Right kidney (tissue), 1 donor: ENCODE measurements around the gene NECAB3.

Experiments used
- DNase-seq: peaks from one replicate; pipeline ENCODE4 v3.0.0-alpha.2; 2016

The NECAB3 gene

DNA sequence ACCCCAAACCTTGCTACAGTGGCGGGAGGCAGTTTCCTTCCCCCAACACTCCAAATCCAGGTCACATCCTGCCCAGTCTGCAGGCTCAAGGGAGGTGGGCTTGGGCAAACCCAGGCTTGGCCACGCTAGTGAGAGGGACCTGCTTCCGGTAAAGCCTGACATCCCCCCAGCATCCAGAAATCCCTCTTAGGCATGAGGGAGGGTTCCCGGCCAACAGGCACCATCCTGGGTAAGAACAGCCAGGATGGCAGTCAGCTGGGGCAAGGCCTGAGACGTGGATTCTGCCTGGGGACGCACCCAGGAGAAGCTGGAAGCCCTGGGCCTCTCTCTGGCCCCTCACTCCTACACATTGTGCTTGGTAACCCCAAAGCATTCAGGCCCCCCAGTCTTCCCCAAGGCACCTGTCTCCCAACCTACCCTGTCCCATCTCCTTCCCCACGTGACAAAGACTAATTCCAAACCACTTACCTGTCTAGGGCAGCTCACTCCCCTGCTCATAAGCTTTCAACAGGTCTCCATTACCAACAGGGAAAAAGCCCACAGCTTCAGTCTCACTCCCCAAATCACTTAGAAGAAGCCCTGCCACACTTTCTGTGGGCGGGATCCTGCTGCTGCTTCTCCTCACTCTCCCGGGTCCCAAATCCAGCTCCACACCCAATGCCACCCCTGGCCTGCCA is 10.0 kb downstream of the NECAB3 start:
- DNase-seq, result no peak

DNA sequence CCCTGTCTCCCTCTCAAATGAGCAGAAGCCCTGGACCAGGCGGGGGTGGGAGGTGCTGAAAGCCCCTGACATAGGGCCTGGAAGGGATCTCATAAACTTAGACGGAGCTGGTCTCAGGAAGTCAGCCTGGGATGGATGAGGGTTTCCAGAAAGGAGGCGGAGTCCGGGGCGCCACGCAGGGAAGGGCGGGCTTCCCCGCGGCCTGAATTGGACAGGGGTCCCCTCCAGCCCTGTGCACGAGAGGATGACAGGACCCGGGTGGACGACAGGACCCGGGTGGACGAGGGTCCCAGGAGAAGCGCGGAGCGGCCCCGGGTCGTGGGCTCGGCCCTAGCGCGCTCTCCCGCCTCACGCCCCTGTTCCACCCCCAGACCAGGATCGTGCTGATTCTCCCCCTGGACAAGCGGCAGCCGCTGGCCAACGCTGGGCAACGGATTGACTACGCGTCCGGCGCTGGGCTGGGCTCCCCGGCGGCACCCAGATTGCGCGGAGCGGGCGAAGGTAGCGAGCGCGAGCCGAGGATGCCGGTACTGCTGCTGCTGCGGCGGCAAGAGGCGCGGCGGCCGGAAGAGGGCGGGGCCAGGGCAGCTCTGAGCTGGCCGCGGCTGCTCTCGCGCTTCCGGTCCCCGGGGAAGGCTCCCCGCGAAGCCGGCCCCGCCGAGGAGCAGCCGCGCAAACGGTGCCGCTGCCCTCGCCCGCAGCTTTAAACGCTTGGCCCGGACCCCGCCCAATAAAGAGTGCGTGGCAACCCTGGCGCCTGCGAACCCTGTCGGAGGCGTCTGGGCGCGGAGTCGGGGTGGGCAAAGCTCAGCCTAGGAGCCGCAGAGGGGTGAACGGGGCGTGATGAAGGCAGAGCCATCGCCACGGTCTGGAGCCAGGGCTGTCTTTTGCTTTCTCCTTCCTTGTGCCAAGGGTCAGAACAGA is 10.8 kb downstream of the NECAB3 start:
- DNase-seq, result peak; percentile 87

DNA sequence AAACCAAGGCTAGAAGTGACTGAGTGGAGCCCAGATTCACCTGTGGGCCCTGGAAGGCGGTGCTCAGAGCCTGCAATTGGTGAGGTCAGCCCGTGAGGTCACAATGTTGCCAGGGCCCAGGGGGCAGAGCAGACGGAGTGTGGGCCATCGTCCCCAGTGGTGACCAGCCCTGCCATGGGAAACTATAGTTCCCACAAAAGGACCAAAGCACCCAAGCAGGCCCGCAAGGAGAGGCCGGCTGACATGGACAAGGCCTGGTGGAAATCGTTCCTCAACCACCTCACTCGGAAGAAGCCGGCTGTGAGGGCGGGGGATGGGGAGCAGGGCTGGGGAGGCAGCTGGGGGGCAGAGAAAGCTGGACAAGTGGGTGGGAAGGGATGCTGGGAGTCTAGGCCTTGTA is 12.1 kb downstream of the NECAB3 start, which contains the start of gene C20orf144:
C20orf144 (plus strand) TSS at position 156 of the 400 bp plus-strand sequence; CDS start at position 175, 19 bp downstream.
- DNase-seq, result no peak

DNA sequence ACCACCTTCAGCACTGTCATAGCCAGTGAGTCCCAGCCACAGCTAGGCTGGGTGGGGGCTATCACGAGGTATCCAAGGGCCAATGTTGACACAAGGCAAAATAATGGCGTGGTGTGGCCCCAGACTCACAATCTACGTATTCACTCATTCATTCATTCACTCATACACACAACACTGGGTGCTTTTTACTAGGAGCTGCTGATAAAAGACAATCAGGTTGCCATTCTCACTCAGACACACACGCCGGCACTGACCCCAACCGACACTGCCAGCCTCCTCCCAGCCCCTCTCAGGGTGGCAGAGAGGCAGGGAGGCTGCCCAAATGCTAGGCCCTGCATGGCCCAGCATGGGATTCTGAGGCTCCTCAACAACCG is 13.6 kb downstream of the NECAB3 start:
- no peak for DNase-seq

DNA sequence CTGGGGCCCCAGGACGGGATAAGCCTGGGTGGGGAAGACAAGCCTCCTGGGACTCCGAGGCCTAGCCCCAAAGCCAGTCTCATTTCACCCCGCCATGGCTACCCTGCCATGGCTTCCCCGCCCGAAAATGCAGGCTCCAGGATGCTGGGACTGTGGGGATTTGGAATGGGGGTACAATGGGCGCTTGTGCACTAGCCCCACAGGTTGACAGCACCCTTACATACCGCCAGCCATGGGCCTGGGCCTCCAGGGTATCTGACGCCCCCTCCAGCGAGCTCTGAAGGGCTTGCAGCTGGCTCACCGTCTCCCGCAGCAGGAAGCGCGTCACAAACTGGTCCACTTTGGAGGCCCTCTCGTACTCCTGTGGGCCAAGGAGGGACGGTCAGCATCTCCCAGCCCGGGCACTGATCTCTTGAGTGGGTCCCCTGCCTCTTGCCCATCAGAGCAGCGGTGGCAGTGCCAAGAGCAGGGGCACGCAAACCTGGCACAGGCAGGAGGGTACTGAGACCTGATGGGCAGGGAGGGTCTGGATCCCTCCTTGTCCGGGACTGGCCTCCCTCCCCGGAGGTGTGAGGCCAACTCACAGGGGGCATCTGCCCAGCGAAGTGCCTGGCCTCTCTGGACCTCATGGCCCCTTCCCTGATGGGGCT is 14.1 kb downstream of the NECAB3 start:
- DNase-seq, result no peak

DNA sequence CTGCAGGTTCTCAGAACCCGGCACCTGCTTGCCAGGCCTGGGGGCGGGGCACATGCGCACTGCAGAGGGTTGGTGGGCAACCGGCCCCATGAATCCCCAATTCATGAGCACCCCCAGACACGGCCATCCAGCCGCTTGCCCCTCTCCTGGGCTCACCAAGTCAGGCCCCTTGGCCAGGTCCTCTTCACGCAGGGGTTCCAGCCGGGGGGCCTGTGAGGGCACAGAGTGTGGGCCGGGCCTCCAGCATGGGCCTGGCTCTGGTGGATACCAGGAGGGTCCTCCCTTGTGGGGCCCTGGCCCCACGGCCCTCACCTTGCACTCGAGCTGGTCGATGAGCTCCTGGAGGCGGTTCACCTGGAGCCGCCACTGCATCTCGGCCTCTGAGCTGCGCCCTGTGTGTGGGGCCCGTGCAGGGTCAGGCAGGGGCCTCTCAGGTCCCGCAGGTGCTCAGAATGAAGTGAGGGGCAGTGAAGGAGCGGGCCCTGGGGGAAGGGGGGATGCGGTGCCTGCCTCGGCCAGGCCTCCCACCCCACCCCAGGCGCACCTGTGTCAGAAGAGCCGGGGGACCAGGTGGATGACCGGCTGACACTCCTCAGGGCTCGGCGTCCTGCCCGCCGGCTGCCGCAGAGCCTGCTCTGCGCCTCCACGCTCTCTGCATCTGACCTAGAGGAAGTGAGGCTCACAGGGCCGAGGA is 14.7 kb downstream of the NECAB3 start:
- DNase-seq, result no peak

DNA sequence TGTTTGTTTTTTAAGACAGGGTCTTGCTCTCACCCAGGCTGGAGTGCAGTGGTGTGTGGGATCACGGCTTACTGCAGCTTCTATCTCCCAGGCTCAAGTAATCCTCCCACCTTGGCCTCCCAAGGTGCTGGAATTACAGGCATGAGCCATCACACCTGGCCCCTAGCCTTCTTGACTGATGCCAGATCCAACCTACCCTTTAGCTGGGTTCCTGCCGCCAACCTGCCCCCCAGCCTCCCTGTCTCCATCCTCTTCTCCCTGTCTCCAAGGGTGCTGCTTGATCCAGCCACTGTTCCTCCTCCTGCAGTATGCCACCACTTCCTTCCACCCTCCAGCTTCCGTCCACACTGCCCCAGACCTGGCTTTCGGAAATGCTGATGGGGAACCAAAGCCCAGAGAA is 15.3 kb downstream of the NECAB3 start:
- no peak for DNase-seq

DNA sequence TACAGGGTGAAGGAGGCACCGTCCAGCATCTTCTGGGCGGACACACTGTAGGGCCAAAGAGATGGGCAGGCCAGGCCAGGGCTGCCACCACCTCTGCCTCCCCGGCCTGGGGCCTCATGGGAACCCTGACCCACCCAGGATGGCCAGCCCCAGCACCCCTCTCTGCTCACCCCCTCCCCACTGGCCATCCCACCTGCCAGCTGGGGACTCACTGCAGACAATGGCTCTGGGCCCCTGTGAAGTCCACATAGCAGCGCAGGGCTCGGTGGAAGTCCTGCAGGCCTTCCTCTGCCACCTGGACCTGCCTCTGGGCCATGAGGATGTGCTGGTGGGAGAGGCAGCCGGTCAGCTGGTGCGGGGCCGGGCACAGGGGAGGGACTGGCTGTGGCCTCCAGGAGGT is 15.7 kb downstream of the NECAB3 start:
- no peak for DNase-seq

DNA sequence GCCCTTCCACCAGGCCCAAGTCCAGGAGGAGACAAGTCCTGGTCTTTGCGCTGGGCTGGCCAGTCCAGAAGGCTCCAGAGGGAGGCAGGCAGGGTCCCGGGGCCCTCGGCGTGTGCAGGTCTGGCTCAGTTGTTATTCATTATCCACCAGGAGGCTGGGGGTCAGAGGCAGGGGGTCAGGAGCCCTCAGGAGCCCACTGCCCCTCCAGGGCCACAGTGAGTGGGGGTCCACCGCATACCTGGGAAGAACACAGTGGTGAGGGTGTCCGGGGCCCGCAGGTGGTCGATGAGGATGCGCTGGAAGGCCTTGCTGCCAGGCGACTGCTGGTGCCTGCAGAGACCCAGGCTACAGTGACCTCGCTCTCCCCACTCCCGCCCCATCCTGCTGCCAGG is 16.5 kb downstream of the NECAB3 start:
- no peak for DNase-seq

DNA sequence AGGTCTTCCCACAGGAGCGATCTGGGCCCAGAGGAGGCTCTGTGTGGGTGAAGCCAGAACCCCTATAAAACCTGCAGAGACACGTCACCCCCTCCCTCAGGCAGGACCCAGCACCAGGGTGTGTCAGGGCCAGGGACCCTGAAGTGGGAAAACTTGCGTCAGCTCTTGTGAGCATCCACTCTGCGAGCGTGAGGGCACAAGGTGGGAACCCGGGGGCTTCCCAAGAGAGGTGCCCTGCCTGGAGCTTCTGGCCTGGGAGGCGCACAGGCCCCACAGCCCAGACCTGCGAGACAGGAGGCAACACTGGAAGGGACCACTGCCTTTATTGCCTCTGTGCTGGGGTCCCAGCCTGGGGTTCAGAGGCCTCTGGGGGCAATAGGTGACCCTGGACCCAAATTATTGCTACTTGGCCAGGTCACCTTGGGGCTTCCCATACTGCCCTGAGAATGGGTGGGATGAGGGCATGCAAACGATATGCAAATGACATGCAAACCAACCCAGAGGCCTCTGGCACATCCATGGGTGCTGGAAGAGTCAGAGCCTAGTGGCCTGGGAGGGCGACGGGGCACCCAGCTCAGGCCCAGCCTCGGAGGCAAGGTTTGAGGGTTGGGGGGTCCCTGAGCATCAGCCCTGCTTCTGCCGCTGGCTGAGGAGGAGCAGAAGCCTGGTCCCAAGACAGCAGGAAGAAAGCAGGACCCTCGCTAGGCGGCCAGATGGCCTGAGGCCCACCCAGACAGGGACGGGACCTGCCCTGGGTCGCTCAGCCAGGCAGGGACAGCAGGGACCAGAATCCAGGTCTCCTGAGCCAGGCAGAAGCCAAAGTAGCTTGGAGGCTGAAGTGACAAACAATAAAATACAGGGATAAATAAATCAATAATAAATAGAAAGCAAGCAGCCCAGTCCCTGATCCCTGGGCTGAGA is 17.2 kb downstream of the NECAB3 start:
- no peak for DNase-seq

DNA sequence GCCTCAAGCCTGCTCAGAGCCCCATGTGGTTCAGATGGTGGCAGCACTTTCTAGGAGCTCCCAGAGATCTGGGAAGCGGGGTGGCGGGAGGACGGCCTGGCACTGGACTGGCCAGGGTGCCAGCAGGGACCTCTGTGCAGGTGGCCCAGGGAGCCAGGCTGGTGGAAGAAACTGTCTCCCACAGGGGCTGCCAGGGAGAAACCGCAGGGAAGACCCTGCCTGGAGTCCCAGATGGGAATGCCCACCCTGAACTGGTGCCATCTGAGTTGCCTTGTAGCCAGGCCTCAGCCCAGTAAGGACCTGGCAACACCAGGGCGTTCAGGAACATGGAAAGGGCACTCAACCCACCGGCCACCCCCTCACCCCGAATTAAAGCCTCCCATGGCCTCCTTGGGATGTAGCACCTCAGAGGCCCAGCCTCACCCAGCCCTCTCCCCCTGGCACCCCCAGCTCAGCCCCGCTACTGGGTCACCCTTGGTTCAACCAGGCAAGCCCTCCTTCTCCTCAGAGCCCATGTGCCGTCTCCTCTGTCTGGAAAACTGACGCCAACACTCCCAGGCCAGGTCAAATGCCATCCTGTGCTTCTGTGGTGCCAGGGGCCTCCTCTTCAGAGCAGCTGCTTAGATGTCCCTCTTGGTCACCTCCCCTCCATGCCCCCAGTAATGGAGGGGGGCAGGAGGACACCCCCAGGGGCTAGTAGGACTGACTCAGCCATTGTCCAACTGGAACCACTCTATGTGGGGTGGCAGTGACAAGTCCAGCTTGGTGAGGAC is 18.0 kb downstream of the NECAB3 start:
- DNase-seq, result no peak

DNA sequence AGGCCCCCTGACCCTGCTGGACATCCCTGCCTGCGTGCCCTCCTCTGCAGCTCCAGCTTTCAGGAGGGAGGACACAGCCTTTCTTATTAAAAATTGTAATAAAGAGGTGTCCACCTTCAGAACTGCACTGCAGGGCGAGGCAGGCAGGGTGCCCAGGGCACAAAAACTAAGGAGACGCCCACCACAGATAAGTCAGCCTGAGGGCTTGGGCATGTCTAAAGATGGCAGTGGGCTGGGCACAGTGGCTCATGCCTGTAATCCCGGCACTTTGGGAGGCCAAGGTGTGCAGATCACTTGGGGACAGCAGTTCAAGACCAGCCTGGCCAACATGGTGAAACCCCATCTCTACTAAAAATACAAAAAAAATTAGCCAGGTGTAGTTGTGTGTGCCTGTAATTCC is 19.1 kb downstream of the NECAB3 start:
- no peak for DNase-seq

DNA sequence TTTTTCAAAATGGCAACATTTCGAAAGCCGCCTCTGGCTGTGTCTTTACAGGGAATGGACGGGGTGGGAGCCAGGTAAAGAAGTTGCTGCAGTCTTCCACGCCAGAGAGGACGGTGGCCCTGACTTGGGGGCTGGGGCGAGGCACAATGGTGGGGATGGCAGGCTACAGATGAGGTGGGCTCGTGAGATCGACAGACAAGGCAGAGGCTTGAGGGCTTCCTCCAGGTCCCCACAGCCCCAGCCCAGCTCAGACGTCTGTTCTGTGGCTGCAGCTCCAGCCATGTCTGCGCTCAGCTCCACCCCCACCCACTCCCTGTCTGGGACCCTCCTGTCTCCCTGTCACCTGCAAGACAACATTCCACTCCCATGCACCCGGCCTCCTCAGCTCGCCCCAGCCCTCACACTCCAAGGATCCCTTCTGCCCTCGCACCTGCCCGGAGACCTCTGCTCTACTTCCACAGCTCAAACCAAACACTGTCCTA is 19.5 kb downstream of the NECAB3 start:
- no peak for DNase-seq

DNA sequence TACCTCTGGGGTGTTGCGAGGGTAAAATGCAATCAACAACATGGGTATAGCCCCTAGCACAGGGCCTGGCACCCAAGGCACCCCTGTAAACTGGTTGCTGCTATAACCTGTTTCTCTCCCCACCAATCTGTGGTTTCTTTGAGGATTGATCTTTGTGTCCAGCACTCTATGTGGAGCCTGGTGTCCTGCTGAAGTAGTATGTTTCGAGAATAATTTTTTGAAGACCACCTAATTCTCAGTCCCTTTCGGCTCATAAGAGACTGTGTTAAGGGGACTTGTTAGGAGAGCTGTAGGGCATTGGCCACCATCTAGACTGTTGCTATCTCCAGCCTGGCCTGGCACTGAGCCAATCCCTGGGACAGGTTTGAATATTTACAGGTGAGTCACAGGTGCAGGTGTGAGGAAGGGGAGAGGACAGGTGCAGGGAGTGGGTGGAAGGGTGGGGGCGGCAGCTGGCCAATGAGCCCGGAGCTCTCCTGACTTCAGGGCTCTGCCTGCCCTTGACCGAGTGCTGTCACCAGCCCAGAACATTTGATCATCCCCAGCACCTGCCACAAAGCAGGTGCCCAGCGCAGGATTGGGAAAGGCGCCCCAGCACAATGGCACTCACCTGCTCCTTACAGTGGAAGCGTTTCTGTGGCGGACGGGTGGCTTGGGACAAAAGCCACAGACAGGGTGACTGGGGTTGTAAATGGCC is 20.2 kb downstream of the NECAB3 start:
- DNase-seq, result no peak

DNA sequence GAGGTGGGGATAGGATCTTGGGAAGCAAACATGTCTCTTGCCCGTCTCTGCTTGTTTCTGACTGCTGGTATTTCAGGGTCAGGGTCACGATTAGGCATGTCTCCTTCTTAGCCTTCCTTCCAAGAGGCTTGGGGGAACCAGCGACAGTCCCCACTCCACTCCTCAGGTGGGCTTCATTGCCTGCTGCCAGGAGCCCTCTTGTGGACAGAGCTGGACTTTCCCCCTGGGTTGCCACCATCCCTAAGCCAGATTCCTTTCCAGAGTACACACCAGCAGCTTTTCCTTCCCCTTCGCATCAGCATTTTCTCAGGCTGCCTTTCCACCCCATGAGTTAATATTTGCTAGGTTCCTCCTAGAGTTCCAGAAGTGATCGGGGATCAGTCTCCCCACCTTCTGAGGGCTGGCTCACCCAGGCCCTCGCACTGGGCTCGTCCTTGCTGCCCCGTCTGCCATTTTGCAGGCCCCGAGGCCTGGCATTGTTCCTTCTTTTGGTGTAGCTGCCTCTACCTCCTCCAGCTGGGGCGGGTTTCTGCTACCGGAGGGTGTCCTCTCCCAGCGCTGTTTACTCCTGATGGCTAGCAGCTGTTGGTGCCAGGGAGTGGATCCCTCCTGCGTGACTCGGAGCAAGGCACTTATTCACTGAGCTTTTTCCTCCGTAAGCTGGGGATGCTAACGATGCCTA is 20.9 kb downstream of the NECAB3 start:
- DNase-seq, result peak; percentile 78

DNA sequence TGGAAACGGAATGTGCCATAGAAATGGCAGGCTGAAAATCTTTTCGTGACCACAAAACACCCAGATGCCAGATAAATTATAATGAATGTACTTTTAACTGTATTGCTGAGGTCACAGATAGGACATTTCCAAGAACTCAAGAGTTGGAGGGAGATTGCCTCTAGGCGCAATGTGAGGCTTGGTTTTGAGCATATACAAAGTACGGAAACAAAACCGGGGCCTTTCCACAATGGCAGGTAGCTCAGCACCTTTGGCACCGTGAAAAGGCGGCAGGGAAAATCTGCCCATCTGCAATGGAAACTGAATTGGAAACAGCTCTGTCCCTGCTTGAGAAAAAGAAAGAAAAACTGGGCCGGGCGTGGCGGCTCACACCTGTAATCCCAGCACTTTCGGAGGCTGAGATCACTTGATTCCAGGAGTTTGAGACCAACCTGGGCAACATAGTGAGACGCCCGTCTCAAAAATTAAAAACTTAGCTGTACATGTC is 22.6 kb downstream of the NECAB3 start:
- DNase-seq, result no peak

DNA sequence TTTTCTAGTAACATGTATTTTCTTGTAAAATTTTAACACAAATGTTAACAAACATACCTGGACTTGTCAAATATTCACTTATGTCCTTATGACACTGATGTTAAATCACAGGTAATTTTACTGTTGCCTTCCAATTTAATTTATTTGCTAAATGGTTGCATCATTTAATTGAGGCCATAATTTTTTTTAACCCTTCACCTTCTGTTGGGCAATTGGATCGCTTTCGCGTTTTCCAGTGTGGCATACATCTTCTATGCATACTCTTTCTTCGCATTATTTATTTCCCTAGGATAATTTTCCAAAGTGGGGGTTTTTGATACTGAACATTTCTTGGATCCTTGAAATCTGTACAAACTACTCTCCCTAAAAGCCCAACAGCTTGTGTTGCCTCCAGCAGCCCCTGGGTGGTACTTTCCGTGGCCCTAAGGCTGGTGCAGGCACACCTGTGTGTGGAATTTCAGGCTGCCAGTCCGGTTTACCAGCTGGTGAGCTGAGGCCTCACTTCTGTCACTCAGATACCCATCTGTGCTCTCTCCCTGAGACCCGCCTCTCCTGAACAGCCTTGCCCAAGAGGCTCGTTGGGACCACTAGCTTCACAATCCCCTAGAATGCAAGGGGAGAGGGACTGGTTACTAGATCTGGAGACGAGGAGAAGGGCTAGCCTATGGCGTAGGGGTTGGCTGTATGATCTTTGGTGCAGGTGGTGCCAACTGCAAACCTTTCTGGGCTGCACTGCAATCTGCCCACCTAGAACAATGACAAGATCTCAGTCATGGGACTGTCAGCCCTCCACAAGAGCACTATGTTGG is 23.3 kb downstream of the NECAB3 start:
- no peak for DNase-seq

DNA sequence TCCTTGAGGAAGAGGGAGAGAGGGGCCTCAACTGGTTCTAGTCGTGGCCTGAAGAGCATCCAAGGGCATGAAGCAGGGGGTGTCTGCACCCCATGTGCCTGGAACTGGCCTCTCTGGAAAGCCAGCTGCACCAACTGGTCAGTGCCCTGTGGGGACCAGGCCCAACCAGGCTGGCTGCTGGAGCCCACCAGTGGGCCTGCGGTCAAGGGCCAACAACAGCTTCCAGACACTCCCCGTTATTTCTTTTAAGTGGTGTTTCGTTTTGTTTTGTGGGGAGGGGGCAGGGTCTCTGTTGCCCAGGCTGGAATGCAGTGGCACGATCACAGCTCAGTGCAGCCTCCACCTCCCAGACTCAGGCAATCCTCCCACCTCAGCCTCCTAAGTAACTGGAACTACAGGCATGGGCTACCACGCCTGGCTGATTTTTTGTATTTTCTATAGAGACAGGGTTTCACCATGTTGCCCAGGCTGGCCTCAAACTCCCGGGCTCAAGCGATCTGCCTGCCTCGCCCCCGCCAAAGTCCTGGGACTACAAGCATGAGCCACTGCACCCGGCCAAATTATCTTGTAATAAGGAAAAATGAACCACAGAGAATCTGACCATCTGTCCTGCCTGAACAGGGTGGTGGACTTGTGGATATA is 24.0 kb downstream of the NECAB3 start:
- no peak for DNase-seq
